Lower lobe of right lung (tissue), 2 donors: ENCODE results near the gene OGFR. TPM values are rescaled to one million over a fixed set of nuclear protein-coding genes. Genes with fewer than 3 reads are reported as not detected.
"Not testable (repeated sequence)": the region's sequence is repeated elsewhere in the genome, so short reads cannot be mapped to it uniquely, and the experiment has no call there.

ENCODE experiments used
- ATAC-seq, 2 donors: fragments of 200-7000 bp; cut with Tn5 transposase; one replicate each; pipeline ENCODE4 v1.9.1; 2020 to 2022; ENCODE audit warnings: mild to moderate bottlenecking in 2 of 2, moderate library complexity in 2 of 2
- DNase-seq: peaks from one replicate; pipeline ENCODE4 v3.0.0-alpha.2; 2020
- H3K27ac ChIP-seq: fragments of 200-600 bp; one replicate; pipeline ENCODE4 v1.8.0; 2022
- H3K27me3 ChIP-seq: fragments of 200-600 bp; one replicate; pipeline ENCODE4 v1.8.0; 2022; ENCODE audit warnings: low read depth
- H3K36me3 ChIP-seq: fragments of 200-600 bp; one replicate; pipeline ENCODE4 v1.8.0; 2022; ENCODE audit warnings: mild to moderate bottlenecking
- H3K4me1 ChIP-seq: fragments of 200-600 bp; one replicate; pipeline ENCODE4 v1.8.0; 2022
- H3K4me3 ChIP-seq: fragments of 200-600 bp; one replicate; pipeline ENCODE4 v1.8.0; 2022; ENCODE audit warnings: mild to moderate bottlenecking
- H3K9me3 ChIP-seq: fragments of 200-600 bp; one replicate; pipeline ENCODE4 v1.8.0; 2022
- intact Hi-C: fragments of 100-400 bp; cut with DNase I; formaldehyde crosslinking; loops from one replicate; pipeline ENCODE4 v1.11.0; 2022
- total RNA-seq: library from RNA; stranded (reverse); fragmentation: NEBNext Ultra II Directional; extraction: Animal tissue kit (Norgen Biotek cat#: 25700); gene quantifications from one replicate; pipeline ENCODE4 v1.2.1, GENCODE V29; 2021
- TF ChIP-seq, protein P1 (sequence below): fragments of 200-600 bp; IDR thresholded peaks from one replicate; pipeline ENCODE4 v1.8.0; 2022; ENCODE audit warnings: antibody characterized with exemption, mild to moderate bottlenecking
- donor health status: DM: no; HTN: yes; CAD: no; lungs with severe emphysema.

The OGFR gene
- total RNA-seq, 1 donor from 2014 or later = 69.4 TPM

DNA sequence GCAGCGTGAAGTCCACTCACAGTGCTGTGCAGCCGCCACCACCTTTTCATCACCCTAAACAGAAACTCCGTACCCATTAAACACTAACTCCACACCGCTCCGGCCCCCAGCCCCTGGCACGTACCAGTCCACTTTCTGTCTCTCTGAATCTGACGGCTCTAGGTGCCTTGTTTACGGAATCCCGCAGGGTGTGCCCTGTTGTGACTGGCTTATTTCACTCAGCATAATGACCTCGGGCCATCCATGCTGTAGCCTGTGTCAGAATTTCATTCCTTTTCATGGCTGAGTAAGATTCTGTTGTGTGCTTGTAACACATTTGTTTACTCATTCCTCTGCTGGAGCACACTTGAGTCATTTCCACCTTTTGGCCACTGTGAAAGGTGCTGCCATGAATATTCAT lies 39.0 kb downstream of the OGFR start:
- ATAC-seq = no peak
- Histone ChIP-seq H3K27me3 (peaks cover 6% of the 10 kb centered on the region), H3K4me1 (no peaks in the 10 kb centered on the region), H3K4me3 (no peak overlapping the region), H3K9me3 (no peaks in the 10 kb centered on the region), H3K27ac (no peak overlapping the region), H3K36me3 (no peaks in the 10 kb centered on the region)
- no peak for DNase-seq
- intact Hi-C loops = no loop called here
- TF ChIP-seq, protein P1, sequence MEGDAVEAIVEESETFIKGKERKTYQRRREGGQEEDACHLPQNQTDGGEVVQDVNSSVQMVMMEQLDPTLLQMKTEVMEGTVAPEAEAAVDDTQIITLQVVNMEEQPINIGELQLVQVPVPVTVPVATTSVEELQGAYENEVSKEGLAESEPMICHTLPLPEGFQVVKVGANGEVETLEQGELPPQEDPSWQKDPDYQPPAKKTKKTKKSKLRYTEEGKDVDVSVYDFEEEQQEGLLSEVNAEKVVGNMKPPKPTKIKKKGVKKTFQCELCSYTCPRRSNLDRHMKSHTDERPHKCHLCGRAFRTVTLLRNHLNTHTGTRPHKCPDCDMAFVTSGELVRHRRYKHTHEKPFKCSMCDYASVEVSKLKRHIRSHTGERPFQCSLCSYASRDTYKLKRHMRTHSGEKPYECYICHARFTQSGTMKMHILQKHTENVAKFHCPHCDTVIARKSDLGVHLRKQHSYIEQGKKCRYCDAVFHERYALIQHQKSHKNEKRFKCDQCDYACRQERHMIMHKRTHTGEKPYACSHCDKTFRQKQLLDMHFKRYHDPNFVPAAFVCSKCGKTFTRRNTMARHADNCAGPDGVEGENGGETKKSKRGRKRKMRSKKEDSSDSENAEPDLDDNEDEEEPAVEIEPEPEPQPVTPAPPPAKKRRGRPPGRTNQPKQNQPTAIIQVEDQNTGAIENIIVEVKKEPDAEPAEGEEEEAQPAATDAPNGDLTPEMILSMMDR = no peak

DNA sequence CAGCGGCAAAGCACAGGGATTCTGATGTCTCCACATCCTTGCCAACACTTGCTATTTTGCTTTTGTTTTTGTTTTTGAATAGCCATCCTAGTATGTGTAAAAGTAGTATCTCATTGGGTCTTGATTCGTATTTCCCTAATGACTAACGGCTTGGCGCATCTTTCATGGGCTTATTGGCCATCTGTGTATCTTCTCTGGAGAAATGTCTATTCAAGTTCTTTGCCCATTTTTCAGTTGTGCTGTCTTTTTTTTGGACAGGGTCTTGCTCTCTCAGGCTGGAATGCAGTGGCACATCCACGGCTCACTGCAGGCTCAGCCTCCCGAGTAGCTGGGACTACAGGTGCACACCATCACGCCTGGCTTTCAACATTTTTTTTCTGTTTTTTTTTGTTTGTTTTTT lies 39.5 kb downstream of the OGFR start:
- Histone ChIP-seq H3K27ac (no peak overlapping the region), H3K27me3 (peaks cover 6% of the 10 kb centered on the region), H3K4me1 (no peaks in the 10 kb centered on the region), H3K9me3 (no peaks in the 10 kb centered on the region), H3K36me3 (no peaks in the 10 kb centered on the region), H3K4me3 (no peak overlapping the region)
- TF ChIP-seq, protein P1 = no peak
- no peak for ATAC-seq
- intact Hi-C loops = no loop called here
- DNase-seq = no peak

DNA sequence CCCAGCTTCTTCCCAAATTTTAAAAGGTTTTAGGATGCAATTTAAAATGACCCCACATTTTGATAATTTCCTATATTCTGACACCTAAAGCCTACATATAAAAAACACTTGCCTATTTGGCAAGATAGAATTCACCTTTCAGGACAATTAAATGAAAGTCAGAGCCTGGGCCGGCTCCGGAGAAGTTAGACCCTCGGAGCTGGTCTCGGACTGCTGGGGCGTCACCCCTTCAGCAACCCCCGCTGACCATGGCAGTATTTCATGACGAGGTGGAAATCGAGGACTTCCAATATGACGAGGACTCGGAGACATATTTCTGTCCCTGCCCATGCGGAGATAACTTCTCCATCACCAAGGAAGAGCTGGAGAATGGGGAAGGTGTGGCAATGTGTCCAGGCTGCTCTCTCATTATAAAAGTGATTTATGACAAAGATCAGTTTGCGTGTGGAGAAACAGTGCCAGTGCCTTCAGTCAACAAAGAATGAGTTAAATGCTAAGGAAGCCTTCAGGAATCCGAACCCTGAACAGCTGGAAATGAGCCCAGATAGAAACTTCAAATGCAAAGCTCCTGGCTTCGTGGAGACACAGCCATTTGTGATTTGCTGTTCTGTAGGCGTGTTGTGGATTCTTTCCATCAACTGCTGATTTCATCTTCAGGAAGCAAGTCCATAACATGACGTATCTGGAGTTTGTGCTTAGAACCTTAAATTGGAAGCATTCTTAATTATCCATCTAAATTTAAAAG lies 41.0 kb downstream of the OGFR start:
- DNase-seq (no peak), ATAC-seq (no peak)
- Histone ChIP-seq H3K27ac (no peak overlapping the region), H3K4me3 (no peak overlapping the region), H3K27me3 (no peaks in the 10 kb centered on the region), H3K36me3 (no peaks in the 10 kb centered on the region), H3K9me3 (no peaks in the 10 kb centered on the region), H3K4me1 (no peaks in the 10 kb centered on the region)
- TF ChIP-seq, protein P1 = no peak
- intact Hi-C loops = no loop called here

DNA sequence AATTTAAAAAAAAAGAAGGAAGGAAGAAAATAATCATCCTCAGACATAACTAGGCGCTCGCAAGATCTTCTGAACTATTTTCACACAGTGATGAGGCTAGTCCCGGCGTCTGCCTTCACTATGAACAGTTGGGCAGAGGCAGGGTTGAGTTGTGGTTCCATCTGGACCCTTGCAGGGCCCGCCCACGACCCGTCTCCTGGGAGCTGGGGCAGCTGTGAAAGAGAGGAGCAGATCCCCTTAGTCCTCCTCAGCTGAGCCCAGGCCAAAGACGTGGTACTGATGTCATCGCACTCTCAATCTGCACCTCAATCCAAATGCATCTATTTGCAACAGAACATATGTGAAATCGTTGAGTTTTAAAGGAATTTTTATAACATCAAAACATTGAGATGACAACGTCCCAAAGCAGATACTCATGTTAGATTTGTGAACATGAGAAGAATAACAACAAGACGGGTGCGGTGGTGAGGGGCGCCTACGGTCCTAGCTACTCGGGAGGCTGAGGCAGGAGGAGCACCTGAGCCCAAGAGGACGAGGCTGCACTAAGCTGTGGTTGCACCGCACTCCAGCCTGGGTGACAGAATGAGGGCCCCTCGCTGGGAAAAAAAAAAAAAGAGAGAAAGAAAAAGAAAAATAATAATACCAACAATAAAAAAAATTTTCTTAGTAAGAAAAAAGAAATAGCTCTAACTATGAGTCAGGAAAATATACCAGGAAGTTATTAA lies 41.7 kb downstream of the OGFR start:
- no peaks in the 10 kb centered on the region for H3K4me1 ChIP-seq
- DNase-seq (no peak), ATAC-seq (no peak)
- H3K27me3 ChIP-seq = no peaks in the 10 kb centered on the region
- no peaks in the 10 kb centered on the region for H3K9me3 ChIP-seq
- H3K4me3 ChIP-seq = no peak overlapping the region
- TF ChIP-seq, protein P1 = no peak
- H3K27ac ChIP-seq = no peak overlapping the region
- intact Hi-C loops = no loop called here
- no peaks in the 10 kb centered on the region for H3K36me3 ChIP-seq

DNA sequence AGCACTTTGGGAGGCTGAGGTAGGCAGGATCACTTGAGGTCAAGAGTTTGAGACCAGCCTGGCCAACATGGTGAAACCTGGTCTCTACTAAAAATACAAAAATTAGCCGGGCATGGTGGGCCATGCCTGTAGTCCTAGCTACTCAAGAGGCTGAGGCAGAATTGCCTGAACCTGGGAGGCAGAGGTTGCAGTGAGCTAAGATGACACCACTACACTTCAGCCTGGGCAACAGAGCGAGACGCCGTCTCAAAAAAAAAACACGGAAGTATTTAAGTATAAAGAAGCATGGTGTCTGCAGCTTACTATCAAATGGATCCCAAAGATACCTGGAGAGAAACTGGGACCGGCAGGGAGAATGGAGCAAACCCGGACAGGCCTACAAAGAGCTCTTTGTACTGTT lies 44.3 kb downstream of the OGFR start:
- H3K27ac ChIP-seq, H3K4me3 ChIP-seq, H3K27me3 ChIP-seq, H3K9me3 ChIP-seq, ATAC-seq, intact Hi-C loops, DNase-seq, H3K4me1 ChIP-seq: not testable (repeated sequence)
- peaks cover 16% of the 10 kb centered on the region for H3K36me3 ChIP-seq

DNA sequence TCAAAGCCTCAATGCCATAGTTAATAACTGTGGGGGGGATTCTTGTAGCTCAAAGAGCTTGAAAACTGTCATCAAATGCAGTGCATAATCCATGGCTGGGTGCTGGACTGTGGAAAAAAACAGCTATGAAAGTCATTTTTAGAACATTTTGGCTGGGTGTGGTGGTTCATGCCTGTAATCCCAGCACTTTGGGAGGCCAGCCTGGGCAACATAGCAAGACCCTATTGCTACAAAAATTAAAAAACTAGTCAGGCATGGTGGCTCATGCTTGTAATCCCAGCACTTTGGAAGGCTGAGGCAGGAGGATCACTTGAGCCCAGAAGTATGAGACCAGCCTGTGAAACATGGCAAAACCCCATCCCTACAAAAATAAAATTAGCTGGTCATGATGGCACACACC lies 44.8 kb downstream of the OGFR start:
- Histone ChIP-seq H3K4me3 (no peak overlapping the region), H3K27ac (no peak overlapping the region), H3K9me3 (no peaks in the 10 kb centered on the region), H3K36me3 (peaks cover 21% of the 10 kb centered on the region), H3K27me3 (no peaks in the 10 kb centered on the region), H3K4me1 (no peaks in the 10 kb centered on the region)
- TF ChIP-seq, protein P1 = no peak
- DNase-seq (no peak), ATAC-seq (no peak)
- intact Hi-C loops = no loop called here
